Gastrocnemius medialis (tissue), 4 donors: ENCODE results near the gene L3HYPDH. TPM values are rescaled to one million over a fixed set of nuclear protein-coding genes. Genes with fewer than 3 reads are reported as not detected.

Source experiments
- ATAC-seq, 2 donors: fragments of 150-250 bp; one replicate each; pipeline ENCODE4 v1.9.1; 2016
- DNase-seq, 2 donors: peaks; one replicate each; pipeline ENCODE4 v3.0.0-alpha.2; 2019
- H3K27ac ChIP-seq, 4 donors: fragments of 200-600 bp; sonication (generic); 1 replicate in 1 of 4; 2 replicates in 3 of 4; pipeline ENCODE4 v1.5.1; 2016 to 2018; ENCODE audit warnings: mild to moderate bottlenecking in 2 of 4, moderate library complexity in 1 of 4
- H3K27me3 ChIP-seq, 3 donors: fragments of 200-600 bp; sonication (generic) in 2 of 3; 1 replicate in 1 of 3; 2 replicates in 2 of 3; pipeline versions ENCODE4 v1.5.1 to v1.6.0; 2016 to 2019; ENCODE audit warnings: mild to moderate bottlenecking in 1 of 3, moderate library complexity in 1 of 3
- H3K36me3 ChIP-seq, 2 donors: fragments of 200-600 bp; sonication (generic) in 1 of 2; one replicate each; pipeline ENCODE4 v1.5.1; 2017 to 2018
- H3K4me1 ChIP-seq, 2 donors: fragments of 200-600 bp; sonication (generic) in 1 of 2; one replicate each; pipeline ENCODE4 v1.5.1; 2016 to 2017; ENCODE audit warnings: mild to moderate bottlenecking in 2 of 2
- H3K4me3 ChIP-seq, 4 donors: fragments of 200-600 bp; sonication (generic) in 3 of 4; 1 replicate in 1 of 4; 2 replicates in 3 of 4; pipeline ENCODE4 v1.5.1; 2016 to 2019; ENCODE audit warnings: mild to moderate bottlenecking in 2 of 4
- H3K9me3 ChIP-seq, 3 donors: fragments of 200-600 bp; sonication (generic) in 2 of 3; 1 replicate in 1 of 3; 2 replicates in 2 of 3; pipeline ENCODE4 v1.5.1; 2016 to 2019
- CTCF ChIP-seq, 5 experiments: fragments of 450-650 bp in 3 of 5; fragments of 200-600 bp in 2 of 5; sonication (generic) in 2 of 5; IDR thresholded peaks in 4 of 5; conservative IDR thresholded peaks in 1 of 5; 1 replicate in 4 of 5; 2 replicates in 1 of 5; pipeline ENCODE4 v1.5.1; 2016 to 2019; ENCODE audit warnings: antibody characterized with exemption in 5 of 5, mild to moderate bottlenecking in 3 of 5, moderate library complexity in 3 of 5
- POLR2A ChIP-seq, 2 donors: fragments of 450-650 bp; IDR thresholded peaks; one replicate each; pipeline ENCODE4 v1.6.1; 2017; ENCODE audit warnings: antibody characterized with exemption in 2 of 2, mild to moderate bottlenecking in 2 of 2, moderate library complexity in 2 of 2
- in situ Hi-C, 4 donors: fragments of 200-750 bp; cut with MboI; loops; one replicate each; pipeline versions ENCODE4 v1.15.0 to v1.8.0; 2017; ENCODE audit warnings: low sequenced_read_pairs in 4 of 4
- intact Hi-C: fragments of 100-400 bp; cut with DNase I; formaldehyde crosslinking; loops from one replicate; pipeline ENCODE4 v1.15.1; 2023; ENCODE audit warnings: low total_unique reads
- total RNA-seq, 4 donors: library from RNA; depleted of rRNA; stranded (reverse); fragments of >200 nt; gene quantifications; one replicate each; pipeline versions ENCODE4 v1.1.0 to v1.2.3, GENCODE V29; 2016

Gene L3HYPDH
- total RNA-seq, 4 donors from 2014 or later, result 13.0 to 34.6 (median 22.5) TPM

GRCh38 chr14:59507752-59508103 lies 23.5 kb upstream of the L3HYPDH start:
- TF ChIP-seq CTCF (IDR thresholded peaks at IDR 0.05 in 4 of 5, conservative IDR thresholded peaks at IDR 0.05 in 1 of 5) (no peak), POLR2A (IDR thresholded peaks at IDR 0.05) (no peak)
- ATAC-seq (no peak), DNase-seq (no peak)
- no peaks in the 10 kb centered on the region for H3K9me3 ChIP-seq
- in situ Hi-C loops, result no loop called here
- no peak overlapping the region for H3K27ac ChIP-seq
- no peaks in the 10 kb centered on the region for H3K27me3 ChIP-seq
- peaks cover 0 to 21% of the 10 kb centered on the region in 2 donors for H3K36me3 ChIP-seq
- no peaks in the 10 kb centered on the region for H3K4me1 ChIP-seq
- intact Hi-C loops, result loop anchor here (1.0 to 5.0 kb wide), 2 partner anchors 69 to 390 kb away; partner anchors contain the start of gene CCDC175
- H3K4me3 ChIP-seq, result no peak overlapping the region

GRCh38 chr14:59507063-59507751 lies 23.0 kb upstream of the L3HYPDH start:
- intact Hi-C loops, result loop anchor here (1.0 to 5.0 kb wide), 2 partner anchors 69 to 390 kb away; partner anchors contain the start of gene CCDC175
- TF ChIP-seq POLR2A (IDR thresholded peaks at IDR 0.05) (no peak), CTCF (IDR thresholded peaks at IDR 0.05 in 4 of 5, conservative IDR thresholded peaks at IDR 0.05 in 1 of 5) (peak; percentile 42 to 73 (median 62))
- ATAC-seq (peak; percentile 39 to 82), DNase-seq (peak in 1 of 2 donors; percentile 34)
- Histone ChIP-seq H3K9me3 (no peaks in the 10 kb centered on the region), H3K4me3 (no peak overlapping the region), H3K27ac (no peak overlapping the region), H3K36me3 (peaks cover 0 to 21% of the 10 kb centered on the region in 2 donors), H3K4me1 (no peaks in the 10 kb centered on the region), H3K27me3 (no peaks in the 10 kb centered on the region)
- in situ Hi-C loops, result no loop called here

- Histone ChIP-seq H3K9me3 (no peaks in the 10 kb centered on the region), H3K27me3 (no peaks in the 10 kb centered on the region), H3K36me3 (peaks cover 0 to 32% of the 10 kb centered on the region in 2 donors), H3K4me1 (peaks cover 7 to 13% of the 10 kb centered on the region in 2 donors), H3K27ac (no peak overlapping the region), H3K4me3 (no peak overlapping the region)
- TF ChIP-seq POLR2A (IDR thresholded peaks at IDR 0.05) (no peak), CTCF (IDR thresholded peaks at IDR 0.05 in 4 of 5, conservative IDR thresholded peaks at IDR 0.05 in 1 of 5) (no peak)
- in situ Hi-C loops (no loop called here), intact Hi-C loops (no loop called here)
- ATAC-seq, result no peak
- DNase-seq, result no peak
Observed at GRCh38 chr14:59503256-59503655, 19.0 kb upstream of the L3HYPDH start.

- intact Hi-C loops (loop anchor here (2.0 kb wide), 1 partner anchor 16 kb away; the partner anchor contains the start of genes JKAMP and L3HYPDH), in situ Hi-C loops (no loop called here)
- Histone ChIP-seq H3K36me3 (peaks cover 0 to 49% of the 10 kb centered on the region in 2 donors), H3K27ac (no peak overlapping the region), H3K9me3 (no peaks in the 10 kb centered on the region), H3K27me3 (no peaks in the 10 kb centered on the region), H3K4me1 (peaks cover 7 to 13% of the 10 kb centered on the region in 2 donors), H3K4me3 (no peak overlapping the region)
- no peak for DNase-seq
- ATAC-seq, result no peak
- TF ChIP-seq CTCF (IDR thresholded peaks at IDR 0.05 in 4 of 5, conservative IDR thresholded peaks at IDR 0.05 in 1 of 5), result no peak
- TF ChIP-seq POLR2A (IDR thresholded peaks at IDR 0.05), result no peak
Observed at GRCh38 chr14:59500732-59501131, 16.5 kb upstream of the L3HYPDH start.
